ENCODE data around the gene PLA2G4B.
"Not testable (repeated sequence)": the region's sequence is repeated elsewhere in the genome, so short reads cannot be mapped to it uniquely, and the experiment has no call there.

Gene PLA2G4B

DNA sequence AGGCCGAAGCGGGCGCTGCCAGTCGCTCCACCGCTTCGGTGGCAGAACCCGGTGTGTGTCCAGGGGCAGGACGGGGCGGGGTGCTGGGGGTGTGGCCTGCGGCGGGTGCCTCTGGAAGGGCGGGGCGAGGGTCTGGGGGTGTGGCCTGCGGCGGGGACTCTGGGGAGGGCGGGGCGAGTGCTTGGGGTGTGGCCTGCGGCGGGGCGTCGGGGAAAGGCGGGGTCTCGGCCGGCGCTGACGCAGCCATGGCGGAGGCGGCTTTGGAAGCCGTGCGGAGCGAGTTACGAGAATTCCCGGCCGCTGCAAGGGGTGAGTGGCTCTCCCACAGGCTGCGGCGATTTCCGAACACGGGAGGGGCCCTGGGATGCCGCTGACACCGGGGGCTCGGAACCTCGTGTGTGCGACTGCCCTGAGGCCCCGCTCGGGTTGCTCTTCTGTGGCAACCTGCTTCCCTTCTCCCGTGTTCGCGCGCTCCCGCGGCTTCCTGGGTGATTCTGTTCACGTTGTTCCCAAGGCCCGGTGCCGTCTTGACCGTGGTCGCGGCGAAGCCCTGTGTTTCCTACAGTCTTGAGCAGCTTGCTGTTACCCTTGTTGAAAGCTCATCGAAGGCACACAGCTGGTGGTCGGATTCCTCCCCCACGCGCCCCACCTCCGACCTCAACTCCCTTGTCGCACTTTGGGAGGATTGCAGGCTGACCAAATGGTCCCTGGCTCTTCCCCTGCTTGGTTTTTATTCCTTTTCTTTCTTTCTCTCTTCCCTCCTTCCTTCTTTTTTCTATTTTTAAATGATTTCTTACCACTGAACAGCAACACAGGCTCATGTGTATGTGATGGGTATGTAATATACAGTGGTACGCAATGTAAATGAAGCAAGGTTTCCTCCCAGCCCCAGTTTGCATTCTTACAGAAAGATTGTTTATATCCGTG lies 10.5 kb upstream of the PLA2G4B start, which contains the start of gene JMJD7:
Gene JMJD7, plus strand, starts transcription at position 213 of the 927 bp plus-strand sequence. Its CDS starts 33 bp downstream, at position 246.
- DNase-seq = peak; percentile 36

DNA sequence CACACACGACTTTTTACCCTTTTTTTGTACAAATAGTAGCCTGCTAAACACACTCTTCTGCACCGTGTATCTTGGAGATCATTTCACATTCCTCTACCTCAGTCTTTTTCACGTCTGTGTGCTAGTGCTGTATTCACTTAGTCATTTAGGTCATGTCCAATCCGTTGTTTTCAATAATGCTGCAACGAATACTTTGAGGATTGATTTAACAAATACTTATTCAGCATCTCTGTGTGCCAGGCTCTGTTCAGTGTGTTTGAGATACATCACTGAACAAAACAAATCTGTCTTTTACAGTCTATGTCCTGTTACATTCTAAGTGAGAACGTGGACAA lies 9.9 kb upstream of the PLA2G4B start:
- DNase-seq = no peak

GRCh38 chr15:41829959-41830646 lies 8.5 kb upstream of the PLA2G4B start:
- DNase-seq = no peak

DNA sequence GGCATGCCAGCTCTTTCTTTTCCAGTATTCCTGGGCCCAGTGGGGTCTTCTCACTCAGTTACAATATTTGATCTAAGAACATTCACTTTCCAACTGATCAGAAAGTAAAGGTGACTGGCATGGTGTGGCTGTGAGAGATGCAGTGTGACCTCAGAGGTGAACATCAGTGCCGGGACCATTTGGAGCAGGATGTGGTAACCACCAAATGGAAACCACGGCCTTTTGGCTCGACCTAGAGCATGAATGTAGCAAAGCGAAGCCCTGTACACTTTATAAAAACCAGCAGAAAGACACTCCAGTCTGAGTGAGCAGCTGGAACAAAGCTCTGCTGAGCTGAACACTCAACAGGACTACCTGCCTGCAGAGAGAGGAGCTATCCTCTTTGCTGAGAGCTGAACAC lies 7.4 kb upstream of the PLA2G4B start:
- DNase-seq = not testable (repeated sequence)

DNA sequence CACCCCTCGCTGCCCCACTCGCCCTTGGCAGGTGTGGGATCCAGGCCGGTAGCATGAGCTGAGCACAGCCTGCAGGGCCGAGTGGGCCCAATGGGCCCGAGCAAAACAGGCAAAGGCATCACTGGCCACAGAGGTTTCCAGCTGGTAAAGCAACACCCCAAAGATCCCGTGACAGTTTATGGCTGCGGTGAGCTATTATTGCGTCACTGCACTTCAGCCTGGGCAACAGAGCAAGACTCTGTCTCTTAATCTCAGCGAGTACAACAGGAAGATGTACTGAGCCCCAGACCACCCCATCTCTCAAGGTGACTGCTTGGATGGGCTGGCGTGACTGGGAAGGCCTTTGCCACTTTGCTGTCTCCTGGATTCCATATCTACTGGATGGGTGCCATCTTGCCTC lies 6.4 kb upstream of the PLA2G4B start:
- DNase-seq = no peak

DNA sequence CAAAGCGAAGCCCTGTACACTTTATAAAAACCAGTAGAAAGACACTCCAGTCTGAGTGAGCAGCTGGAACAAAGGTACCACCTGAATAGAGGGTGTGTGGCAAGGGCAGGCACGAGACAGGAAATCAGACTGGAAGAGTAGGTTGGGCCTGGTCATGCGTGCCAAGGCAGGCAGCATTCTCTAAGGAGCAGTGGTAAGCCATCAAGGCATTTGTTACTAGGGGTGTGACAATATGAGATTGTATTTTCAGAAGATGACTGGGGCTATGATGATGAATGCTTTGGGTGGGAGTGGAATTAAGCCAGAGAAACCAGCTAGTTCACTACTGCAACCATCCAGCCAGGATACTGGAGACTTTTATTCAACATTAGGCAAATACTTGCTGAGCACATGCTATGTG lies 5.8 kb upstream of the PLA2G4B start:
- peak; percentile 74 for DNase-seq

DNA sequence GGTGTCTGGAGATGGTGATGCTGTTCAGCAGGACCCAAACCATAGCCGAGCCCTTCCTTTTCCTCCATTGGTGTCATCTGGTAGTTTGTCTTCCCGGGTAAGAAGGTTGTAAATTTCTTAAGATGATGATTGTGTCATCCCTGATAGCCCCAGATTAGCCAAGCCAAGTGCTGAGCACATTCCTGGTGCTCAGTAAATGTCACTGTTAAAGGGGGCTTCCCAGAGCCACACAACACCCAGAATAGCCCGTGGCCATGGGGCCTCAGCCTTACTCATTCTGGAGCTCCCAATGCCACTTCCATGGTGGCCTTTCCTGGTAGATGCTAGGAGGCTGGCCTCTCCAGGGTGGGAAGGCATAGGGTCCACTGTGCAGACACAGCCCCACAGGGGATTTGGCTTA lies 4.6 kb upstream of the PLA2G4B start:
- DNase-seq = no peak

DNA sequence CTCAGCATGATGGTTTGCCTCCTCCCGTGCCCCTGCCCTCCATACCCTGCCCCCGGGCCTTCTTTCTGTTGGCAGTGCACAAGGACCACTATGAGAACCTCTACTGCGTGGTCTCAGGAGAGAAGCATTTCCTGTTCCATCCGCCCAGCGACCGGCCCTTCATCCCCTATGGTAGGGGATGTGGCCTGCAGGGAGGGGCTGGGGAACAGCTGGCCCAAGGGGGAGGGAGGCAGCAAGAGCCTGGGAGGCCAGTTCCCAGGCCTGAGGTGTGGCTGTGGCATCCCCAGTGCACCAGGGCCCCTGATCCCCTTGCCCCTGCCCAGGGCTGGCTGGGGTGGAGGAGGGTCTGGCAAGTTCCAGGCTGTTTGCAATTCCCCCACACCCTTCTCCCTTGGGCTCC lies 2.6 kb upstream of the PLA2G4B start:
- DNase-seq = no peak

- DNase-seq = no peak
Measured at GRCh38 chr15:41836713-41837454, 1.8 kb upstream of the PLA2G4B start.

GRCh38 chr15:41839781-41840491 lies 1.3 kb downstream of the PLA2G4B start:
- no peak for DNase-seq

- DNase-seq = no peak
Measured at GRCh38 chr15:41840673-41841072, 2.0 kb downstream of the PLA2G4B start.

DNA sequence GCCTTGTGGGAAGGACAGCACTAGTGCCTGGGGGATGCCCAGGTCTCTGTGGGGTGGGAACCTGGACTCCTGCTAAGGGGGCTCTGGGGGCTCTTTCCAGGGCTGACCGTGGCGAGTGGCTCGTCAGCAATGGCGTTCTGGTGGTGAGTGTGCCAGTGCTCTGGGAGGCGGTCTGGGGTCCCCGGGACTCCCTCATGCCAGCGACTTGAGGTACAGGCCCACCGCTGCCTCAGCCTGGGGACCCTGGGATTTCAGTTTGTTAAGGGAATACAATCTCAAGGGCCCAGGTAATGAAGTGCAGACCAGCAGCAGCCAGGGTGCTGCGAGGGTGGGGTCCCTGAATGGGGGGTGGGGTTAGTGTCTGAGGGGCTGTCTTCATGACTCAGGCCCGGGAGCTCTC lies 2.5 kb downstream of the PLA2G4B start:
- DNase-seq = no peak

DNA sequence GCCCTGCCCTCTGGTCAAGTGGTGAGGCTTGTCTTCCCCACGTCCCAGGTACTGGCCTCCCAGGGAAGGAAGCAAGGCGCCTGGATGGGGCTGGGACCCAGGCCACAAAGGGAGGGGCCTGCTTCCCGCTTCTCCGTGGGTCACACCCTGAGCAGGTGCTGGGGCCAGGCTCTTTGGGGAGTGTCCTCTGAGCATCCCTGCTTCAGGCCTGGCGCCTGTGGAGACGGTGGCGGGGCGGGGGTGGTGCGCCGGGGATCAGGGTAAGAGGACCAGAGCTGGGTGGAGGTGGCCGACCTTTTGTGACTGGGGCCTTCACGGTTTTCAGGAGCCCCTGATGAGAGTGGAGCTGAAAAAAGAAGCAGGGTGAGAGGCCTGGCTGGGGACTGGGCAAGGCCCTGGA lies 3.6 kb downstream of the PLA2G4B start:
- DNase-seq = no peak

DNA sequence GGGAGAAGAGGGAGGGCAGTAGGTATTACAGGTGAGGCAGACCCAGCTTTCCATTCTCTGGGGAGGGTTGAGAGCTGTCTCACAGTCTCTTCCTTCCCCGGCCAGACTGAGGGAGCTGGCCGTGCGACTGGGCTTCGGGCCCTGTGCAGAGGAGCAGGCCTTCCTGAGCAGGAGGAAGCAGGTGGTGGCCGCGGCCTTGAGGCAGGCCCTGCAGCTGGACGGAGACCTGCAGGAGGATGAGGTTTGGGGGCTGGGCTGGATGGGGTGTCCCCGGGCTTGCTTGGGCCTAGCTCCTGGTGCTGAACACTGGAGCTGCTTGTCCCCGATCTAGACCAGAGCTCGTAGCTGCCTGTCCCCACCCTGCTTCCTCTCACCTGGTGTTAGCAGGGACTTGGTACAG lies 4.9 kb downstream of the PLA2G4B start:
- DNase-seq = no peak

GRCh38 chr15:41844814-41845213 lies 6.2 kb downstream of the PLA2G4B start:
- DNase-seq = no peak

- DNase-seq = no peak
Measured at GRCh38 chr15:41847206-41847605, 8.6 kb downstream of the PLA2G4B start.

DNA sequence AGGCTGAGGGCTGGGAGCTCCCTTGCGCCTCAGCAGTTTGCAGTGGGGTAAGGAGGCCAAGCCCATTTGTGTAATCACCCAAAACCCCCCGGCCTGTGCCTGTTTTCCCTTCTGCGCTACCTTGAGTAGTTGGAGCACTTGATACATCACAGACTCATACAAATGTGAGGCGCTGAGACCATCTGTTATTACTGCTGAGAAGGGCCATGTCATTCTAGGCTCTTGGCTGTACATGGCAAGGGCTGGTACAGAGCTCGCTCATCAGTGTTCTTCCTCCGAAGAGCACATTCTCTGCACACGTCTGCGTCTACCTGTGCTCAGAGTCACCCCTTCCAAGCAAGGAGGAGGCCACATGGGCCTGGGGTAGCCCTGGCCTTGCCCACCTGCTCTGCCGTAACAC lies 9.3 kb downstream of the PLA2G4B start:
- DNase-seq = no peak

DNA sequence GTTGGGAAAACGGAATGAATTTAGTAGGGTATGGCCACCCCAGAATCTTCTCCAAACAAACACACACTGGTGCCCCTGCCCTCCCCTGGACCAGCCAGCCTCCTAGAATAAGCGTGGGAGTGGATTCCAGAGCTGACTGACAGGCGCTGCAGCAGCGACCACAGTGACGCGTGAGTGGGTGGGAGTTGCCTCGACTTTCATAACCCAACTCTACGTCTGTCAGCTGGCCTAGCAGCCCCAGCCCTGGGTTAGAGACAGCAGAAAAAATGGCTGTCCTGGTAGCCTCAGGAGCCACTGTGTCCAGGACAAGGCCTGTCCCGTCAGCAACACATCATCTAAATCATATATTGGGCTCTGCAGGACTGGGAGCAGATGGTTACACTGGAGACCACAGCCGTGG lies 10.0 kb downstream of the PLA2G4B start:
- DNase-seq = no peak

- no peak for DNase-seq
Measured at GRCh38 chr15:41849204-41849603, 10.6 kb downstream of the PLA2G4B start.

GRCh38 chr15:41849861-41850260 lies 11.2 kb downstream of the PLA2G4B start:
- no peak for DNase-seq

- no peak for DNase-seq
Measured at GRCh38 chr15:41850482-41851166, 12.0 kb downstream of the PLA2G4B start.

GRCh38 chr15:41851167-41851523 lies 12.5 kb downstream of the PLA2G4B start:
- DNase-seq = no peak
